HEK293T (cell line): Measurements from ENCODE around the gene CRYBA2.

Experiments
- CTCF ChIA-PET: fragments of 350-600 bp; formaldehyde crosslinking; extraction: SDS; loops from one replicate; lab custom pipeline; 2021; ENCODE audit warnings: antibody characterized with exemption, inconsistent platforms; lab: Yijun Ruan, JAX
- POLR2A ChIA-PET: fragments of 350-600 bp; formaldehyde crosslinking; extraction: SDS; loops from one replicate; lab custom pipeline; 2020; ENCODE audit warnings: antibody characterized with exemption, inconsistent platforms; lab: Yijun Ruan, JAX
- DNase-seq: peaks from one replicate; pipeline ENCODE4 v3.0.0; 2012; ENCODE audit warnings: mixed read lengths; ENCODE audit errors: extremely low spot score
- ARNT ChIP-seq: fragments of 450-650 bp; IDR thresholded peaks from 2 replicates; pipeline ENCODE4 v1.6.1; 2017; ENCODE audit warnings: mild to moderate bottlenecking
- BHLHE40 ChIP-seq: fragments of 450-650 bp; IDR thresholded peaks from 2 replicates; pipeline ENCODE4 v1.6.1; 2016; ENCODE audit warnings: mild to moderate bottlenecking, moderate library complexity, borderline replicate concordance
- CTBP1 ChIP-seq: fragments of 450-650 bp; IDR thresholded peaks from 2 replicates; pipeline ENCODE4 v1.6.1; 2016; ENCODE audit warnings: borderline replicate concordance
- ELF4 ChIP-seq: fragments of 450-650 bp; IDR thresholded peaks from 2 replicates; pipeline ENCODE4 v1.6.1; 2017; ENCODE audit warnings: antibody characterized with exemption
- FOXA1 ChIP-seq: fragments of 450-650 bp; IDR thresholded peaks from 2 replicates; pipeline ENCODE4 v1.6.1; 2016; ENCODE audit warnings: mild to moderate bottlenecking
- FOXK2 ChIP-seq: fragments of 450-650 bp; IDR thresholded peaks from 2 replicates; pipeline ENCODE4 v1.6.1; 2016; ENCODE audit warnings: mild to moderate bottlenecking
- FOXM1 ChIP-seq: fragments of 450-650 bp; IDR thresholded peaks from 2 replicates; pipeline ENCODE4 v1.6.1; 2017; ENCODE audit warnings: mild to moderate bottlenecking, borderline replicate concordance
- HDGF ChIP-seq: fragments of 450-650 bp; IDR thresholded peaks from 2 replicates; pipeline ENCODE4 v1.6.1; 2017; ENCODE audit warnings: antibody characterized with exemption, borderline replicate concordance
- L3MBTL2 ChIP-seq: fragments of 450-650 bp; conservative IDR thresholded peaks from 2 replicates; pipeline ENCODE4 v1.6.1; 2016; ENCODE audit warnings: mild to moderate bottlenecking
- LEF1 ChIP-seq: fragments of 450-650 bp; IDR thresholded peaks from 2 replicates; pipeline ENCODE4 v1.6.1; 2017; ENCODE audit warnings: mild to moderate bottlenecking, borderline replicate concordance
- NFRKB ChIP-seq: fragments of 450-650 bp; IDR thresholded peaks from 2 replicates; pipeline ENCODE4 v1.6.1; 2016; ENCODE audit warnings: mild to moderate bottlenecking, moderate library complexity
- PKNOX1 ChIP-seq: fragments of 450-650 bp; IDR thresholded peaks from 2 replicates; pipeline ENCODE4 v1.6.1; 2016
- SP1 ChIP-seq: fragments of 450-650 bp; IDR thresholded peaks from 2 replicates; pipeline ENCODE4 v1.6.1; 2017
- SUZ12 ChIP-seq: fragments of 450-650 bp; IDR thresholded peaks from 2 replicates; pipeline ENCODE4 v1.6.1; 2016; ENCODE audit warnings: mild to moderate bottlenecking
- TARDBP ChIP-seq: fragments of 450-650 bp; IDR thresholded peaks from 2 replicates; pipeline ENCODE4 v1.6.1; 2016
- ZNF384 ChIP-seq: fragments of 450-650 bp; IDR thresholded peaks from 2 replicates; pipeline ENCODE4 v1.6.1; 2016

The CRYBA2 gene

GRCh38 chr2:218981881-218982585, 11.2 kb downstream of the CRYBA2 start:
- ChIA-PET POLR2A (no interaction called here), CTCF (interaction anchor here (3.5 kb wide), 1 partner anchor 20 kb away, joined by 16 read pairs; no protein-coding TSS in a partner anchor)
- TF ChIP-seq CTBP1, result no peak
- TF ChIP-seq NFRKB, result no peak
- TF ChIP-seq LEF1, result no peak
- no peak for TF ChIP-seq FOXM1
- TF ChIP-seq L3MBTL2, result no peak
- no peak for TF ChIP-seq TARDBP
- no peak for TF ChIP-seq ARNT
- TF ChIP-seq FOXK2, result no peak
- TF ChIP-seq BHLHE40, result no peak
- TF ChIP-seq FOXA1, result no peak
- no peak for TF ChIP-seq HDGF
- no peak for TF ChIP-seq SUZ12
- TF ChIP-seq ZNF384, result no peak
- TF ChIP-seq PKNOX1, result no peak
- DNase-seq, result no peak

- CTCF ChIA-PET, result interaction anchor here (0.8 to 3.5 kb wide), 3 partner anchors 18 to 32 kb away, joined by 3 to 16 read pairs (median 4); no protein-coding TSS in a partner anchor
- no peak for TF ChIP-seq BHLHE40
- TF ChIP-seq TARDBP, result no peak
- TF ChIP-seq PKNOX1, result no peak
- no peak for TF ChIP-seq SUZ12
- no peak for TF ChIP-seq FOXA1
- TF ChIP-seq FOXK2, result no peak
- TF ChIP-seq SP1, result no peak
- TF ChIP-seq ELF4, result no peak
- no peak for TF ChIP-seq L3MBTL2
- TF ChIP-seq LEF1, result no peak
- no peak for TF ChIP-seq CTBP1
- no peak for TF ChIP-seq ZNF384
- no peak for TF ChIP-seq FOXM1
- no peak for TF ChIP-seq NFRKB
- TF ChIP-seq ARNT, result no peak
- no peak for TF ChIP-seq HDGF
- DNase-seq, result no peak
- POLR2A ChIA-PET, result interaction anchor here (1.1 kb wide), 1 partner anchor 26 kb away, joined by 3 read pairs; no protein-coding TSS in a partner anchor
Observed at GRCh38 chr2:218981390-218981880, 11.8 kb downstream of the CRYBA2 start.

GRCh38 chr2:218980735-218981389, 12.4 kb downstream of the CRYBA2 start:
- CTCF ChIA-PET, result interaction anchor here (0.6 to 3.5 kb wide), 31 partner anchors 8 to 689 kb away, joined by 3 to 21 read pairs (median 4); partner anchors contain the start of genes CDK5R2, TMEM198 and WNT6
- POLR2A ChIA-PET, result interaction anchor here (1.1 to 1.3 kb wide), 2 partner anchors 8 to 27 kb away, joined by 3 read pairs; no protein-coding TSS in a partner anchor
- DNase-seq, result no peak
- no peak for TF ChIP-seq BHLHE40
- no peak for TF ChIP-seq SUZ12

GRCh38 chr2:218979846-218980734, 13.1 kb downstream of the CRYBA2 start:
- TF ChIP-seq TARDBP, result no peak
- no peak for TF ChIP-seq ZNF384
- no peak for TF ChIP-seq PKNOX1
- no peak for TF ChIP-seq ELF4
- no peak for TF ChIP-seq FOXK2
- DNase-seq, result peak; percentile 88
- CTCF ChIA-PET, result interaction anchor here (0.6 to 3.5 kb wide), 35 partner anchors 9 to 688 kb away, joined by 3 to 21 read pairs (median 4); partner anchors contain the start of genes CDK5R2, TMEM198 and WNT6
- POLR2A ChIA-PET, result interaction anchor here (0.9 to 1.3 kb wide), 3 partner anchors 9 to 28 kb away, joined by 3 to 5 read pairs (median 3); partner anchors contain the start of gene CDK5R2

- no peak for DNase-seq
- no peak for TF ChIP-seq PKNOX1
- TF ChIP-seq HDGF, result no peak
- TF ChIP-seq L3MBTL2, result no peak
- TF ChIP-seq FOXA1, result no peak
- TF ChIP-seq CTBP1, result no peak
- TF ChIP-seq TARDBP, result no peak
- no peak for TF ChIP-seq FOXM1
- no peak for TF ChIP-seq NFRKB
- TF ChIP-seq ELF4, result no peak
- TF ChIP-seq SUZ12, result no peak
- TF ChIP-seq ZNF384, result no peak
- no peak for TF ChIP-seq BHLHE40
- no peak for TF ChIP-seq SP1
- no peak for TF ChIP-seq ARNT
- no peak for TF ChIP-seq LEF1
- no peak for TF ChIP-seq FOXK2
- ChIA-PET CTCF (interaction anchor here (1.1 kb wide), 1 partner anchor 79 kb away, joined by 5 read pairs; no protein-coding TSS in a partner anchor), POLR2A (interaction anchor here (0.9 to 1.1 kb wide), 2 partner anchors 66 to 286 kb away, joined by 3 read pairs; no protein-coding TSS in a partner anchor)
Observed at GRCh38 chr2:218975060-218975777, 18.0 kb downstream of the CRYBA2 start.
